ENCODE results near the gene AUH.

GRCh38 chr9:91398926-91399325 lies 37.2 kb upstream of the AUH start:
- TF ChIP-seq, protein P1, sequence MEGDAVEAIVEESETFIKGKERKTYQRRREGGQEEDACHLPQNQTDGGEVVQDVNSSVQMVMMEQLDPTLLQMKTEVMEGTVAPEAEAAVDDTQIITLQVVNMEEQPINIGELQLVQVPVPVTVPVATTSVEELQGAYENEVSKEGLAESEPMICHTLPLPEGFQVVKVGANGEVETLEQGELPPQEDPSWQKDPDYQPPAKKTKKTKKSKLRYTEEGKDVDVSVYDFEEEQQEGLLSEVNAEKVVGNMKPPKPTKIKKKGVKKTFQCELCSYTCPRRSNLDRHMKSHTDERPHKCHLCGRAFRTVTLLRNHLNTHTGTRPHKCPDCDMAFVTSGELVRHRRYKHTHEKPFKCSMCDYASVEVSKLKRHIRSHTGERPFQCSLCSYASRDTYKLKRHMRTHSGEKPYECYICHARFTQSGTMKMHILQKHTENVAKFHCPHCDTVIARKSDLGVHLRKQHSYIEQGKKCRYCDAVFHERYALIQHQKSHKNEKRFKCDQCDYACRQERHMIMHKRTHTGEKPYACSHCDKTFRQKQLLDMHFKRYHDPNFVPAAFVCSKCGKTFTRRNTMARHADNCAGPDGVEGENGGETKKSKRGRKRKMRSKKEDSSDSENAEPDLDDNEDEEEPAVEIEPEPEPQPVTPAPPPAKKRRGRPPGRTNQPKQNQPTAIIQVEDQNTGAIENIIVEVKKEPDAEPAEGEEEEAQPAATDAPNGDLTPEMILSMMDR (IDR thresholded peaks at IDR 0.05; ENCODE audit: low read depth, low read length) = no peak
- no peak for TF ChIP-seq EZH2phosphoT487 (IDR thresholded peaks at IDR 0.05; ENCODE audit: low read depth)
